OCI-LY7 (cell line): Measurements from ENCODE around the gene SRPK2. TPM values are rescaled to one million over a fixed set of nuclear protein-coding genes. Genes with fewer than 3 reads are reported as not detected.

Experiments used
- BruUV-seq: library from RNA; stranded (reverse); fragments of 400-500 nt; replicated peaks from 2 replicates; lab custom pipeline; 2021; lab: Mats Ljungman, UMichigan
- CTCF ChIA-PET: fragments of 300-600 bp; sonication (Branson Sonifier 250); formaldehyde crosslinking; loops from one replicate; lab custom pipeline; 2022; ENCODE audit warnings: antibody characterized with exemption; ENCODE audit not compliant: unreplicated experiment; lab: Charles Lee
- POLR2A ChIA-PET: fragments of 300-600 bp; sonication (Branson Sonifier 250); formaldehyde crosslinking; loops from one replicate; lab custom pipeline; 2022; ENCODE audit warnings: antibody characterized with exemption; lab: Charles Lee
- DNase-seq: peaks from one replicate; pipeline ENCODE4 v3.0.0-alpha.2; 2015; ENCODE audit warnings: low spot score
- H2AFZ ChIP-seq: fragments of 200-600 bp; sonication (generic), shearing (Covaris generic); 2 replicates; pipeline ENCODE4 v1.6.1; 2014; ENCODE audit warnings: mild to moderate bottlenecking, antibody characterized with exemption, low read length, moderate library complexity
- H3K27ac ChIP-seq: fragments of 200-600 bp; sonication (generic); 2 replicates; pipeline ENCODE4 v1.5.1; 2014; ENCODE audit warnings: mixed run types, low read depth, mild to moderate bottlenecking, moderate library complexity, low read length, inconsistent platforms; ENCODE audit not compliant: poor library complexity, severe bottlenecking
- H3K36me3 ChIP-seq: fragments of 200-600 bp; sonication (generic); 2 replicates; pipeline ENCODE4 v1.6.1; 2014; ENCODE audit warnings: mild to moderate bottlenecking, antibody characterized with exemption, low read length, moderate library complexity, mixed read lengths; ENCODE audit not compliant: insufficient read depth
- H3K4me1 ChIP-seq: fragments of 200-600 bp; sonication (generic); 2 replicates; pipeline ENCODE4 v1.5.1; 2014; ENCODE audit warnings: mild to moderate bottlenecking, low read length; ENCODE audit not compliant: insufficient read depth, poor library complexity, severe bottlenecking
- H3K4me2 ChIP-seq: fragments of 200-600 bp; sonication (generic); 2 replicates; pipeline ENCODE4 v1.6.1; 2014; ENCODE audit warnings: mild to moderate bottlenecking, low read length
- H3K4me3 ChIP-seq: fragments of 200-600 bp; sonication (generic); 2 replicates; pipeline ENCODE4 v1.5.1; 2014; ENCODE audit warnings: mild to moderate bottlenecking, low read depth, low read length; ENCODE audit not compliant: poor library complexity, severe bottlenecking
- H3K79me2 ChIP-seq: fragments of 200-600 bp; sonication (generic); 2 replicates; pipeline ENCODE4 v1.6.1; 2016; ENCODE audit warnings: low read depth, mild to moderate bottlenecking, low read length, moderate library complexity, mixed read lengths; ENCODE audit not compliant: insufficient read depth
- H3K9me2 ChIP-seq: fragments of 200-600 bp; sonication (generic); 2 replicates; pipeline ENCODE4 v1.6.1; 2016; ENCODE audit warnings: mild to moderate bottlenecking, low read length, mixed read lengths; ENCODE audit not compliant: insufficient read depth
- H3K9me3 ChIP-seq: fragments of 200-600 bp; sonication (generic); 2 replicates; pipeline ENCODE4 v1.6.1; 2014; ENCODE audit warnings: mild to moderate bottlenecking, mixed run types, low read length, mixed read lengths
- H4K20me1 ChIP-seq: fragments of 200-600 bp; sonication (generic); 2 replicates; pipeline ENCODE4 v1.6.1; 2014; ENCODE audit warnings: mild to moderate bottlenecking, antibody characterized with exemption, low read length, moderate library complexity, mixed read lengths; ENCODE audit not compliant: insufficient read depth
- CTCF ChIP-seq: fragments of 200-600 bp; sonication (generic); conservative IDR thresholded peaks from 2 replicates; pipeline ENCODE4 v1.5.1; 2014; ENCODE audit warnings: mild to moderate bottlenecking, antibody characterized with exemption, low read length, moderate library complexity, mixed read lengths
- EZH2phosphoT487 ChIP-seq: fragments of 200-600 bp; sonication (generic); IDR thresholded peaks from 2 replicates; pipeline ENCODE4 v1.6.1; 2018; ENCODE audit warnings: low read depth, borderline replicate concordance, mild to moderate bottlenecking, mixed run types, antibody characterized with exemption, low read length, moderate library complexity, mixed read lengths
- intact Hi-C: fragments of 100-400 bp; cut with micrococcal nuclease; formaldehyde crosslinking; loops from one replicate; pipeline ENCODE4 v1.10.0; 2022; ENCODE audit not compliant: unreplicated experiment
- total RNA-seq, 2 experiments: library from RNA; depleted of rRNA in 1 of 2; stranded (reverse); fragments of >200 nt in 1 of 2; shearing (Covaris generic) in 1 of 2; gene quantifications; 2 replicates each; pipeline ENCODE4 v1.2.3, GENCODE V29; 2014 to 2022

The SRPK2 gene
- total RNA-seq, 2 experiments from 2014 or later, result 22.1 to 26.8 TPM

- H4K20me1 ChIP-seq, result 0 out of 2 replicates have a peak, but pooled peaks cover 6% of the 10 kb centered on the region
- POLR2A ChIA-PET, result interaction anchor here (0.6 to 1.2 kb wide), 2 partner anchors 38 to 555 kb away, joined by 3 read pairs; no protein-coding TSS in a partner anchor
Measured at GRCh38 chr7:105213611-105214010, 175.1 kb downstream of the SRPK2 start.

DNA sequence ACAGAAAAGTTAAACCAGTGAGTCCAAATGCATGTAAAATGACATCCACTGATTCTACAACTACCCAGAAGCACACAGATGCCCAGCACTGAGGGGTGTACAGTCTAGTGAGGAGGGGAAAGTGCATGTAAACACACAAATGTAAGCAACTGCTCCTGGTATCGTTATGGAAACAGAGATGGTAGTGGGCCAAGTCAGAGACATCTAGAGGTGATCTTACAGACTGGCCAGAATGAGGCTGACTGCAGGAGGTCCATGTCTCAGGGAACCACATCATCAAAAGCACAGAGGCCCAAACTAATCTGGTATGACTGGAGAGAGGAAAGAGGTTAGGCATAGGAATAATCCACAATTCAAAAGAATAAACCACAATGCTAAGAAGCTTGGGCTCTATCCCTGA is 176.5 kb downstream of the SRPK2 start:
- no peak overlapping the region for H3K4me2 ChIP-seq
- CTCF ChIA-PET, result no interaction called here
- H2AFZ ChIP-seq, result no peak overlapping the region
- BruUV-seq, result no TSS peak
- H3K36me3 ChIP-seq, result no peaks in the 10 kb centered on the region
- no peak overlapping the region for H3K27ac ChIP-seq
- H3K9me3 ChIP-seq, result no peaks in the 10 kb centered on the region
- TF ChIP-seq CTCF (no peak), EZH2phosphoT487 (no peak)
- 0 out of 2 replicates have a peak, but pooled peaks cover 6% of the 10 kb centered on the region for H4K20me1 ChIP-seq
- H3K4me1 ChIP-seq, result no peaks in the 10 kb centered on the region
- no peak for DNase-seq
- POLR2A ChIA-PET, result no interaction called here
- peaks cover 3% of the 10 kb centered on the region; the same call in 1 of the 2 replicates for H3K79me2 ChIP-seq
- intact Hi-C loops, result no loop called here
- H3K9me2 ChIP-seq, result no peaks in the 10 kb centered on the region
- no peak overlapping the region for H3K4me3 ChIP-seq

More at GRCh38 chr7:105213611-105214010, 175.1 kb downstream of the SRPK2 start:
- intact Hi-C loops, result no loop called here
- Histone ChIP-seq H3K27ac (no peak overlapping the region), H3K9me3 (no peaks in the 10 kb centered on the region), H3K9me2 (no peaks in the 10 kb centered on the region), H3K79me2 (no peaks in the 10 kb centered on the region), H3K4me3 (no peak overlapping the region), H3K36me3 (no peaks in the 10 kb centered on the region), H3K4me1 (no peaks in the 10 kb centered on the region), H3K4me2 (no peak overlapping the region), H2AFZ (no peak overlapping the region)
- TF ChIP-seq EZH2phosphoT487 (no peak), CTCF (no peak)
- no TSS peak for BruUV-seq
- DNase-seq, result no peak
- CTCF ChIA-PET, result no interaction called here

DNA sequence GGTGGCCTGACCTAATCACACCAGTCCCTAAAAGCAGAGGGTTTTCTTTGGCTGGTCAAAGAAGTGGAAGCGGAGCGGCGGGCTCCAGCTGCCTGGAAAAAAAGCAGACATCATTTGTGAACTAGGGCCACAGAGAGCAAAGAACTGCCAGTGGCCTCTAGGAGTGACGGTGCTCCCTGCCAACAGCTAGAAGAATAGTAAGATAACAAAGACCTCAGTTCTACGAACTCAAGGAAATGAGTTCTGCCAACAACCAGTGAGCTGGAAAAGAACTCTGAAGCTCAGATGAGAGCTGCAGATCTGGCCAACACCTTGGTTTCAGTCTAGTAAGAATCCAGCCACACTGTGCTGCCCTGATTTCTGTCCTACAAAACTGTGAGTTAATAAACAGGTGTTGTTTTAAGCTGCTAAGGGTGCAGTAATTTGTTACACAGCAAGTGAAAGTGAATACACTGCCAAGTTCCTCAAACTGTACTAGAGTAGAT is 178.0 kb downstream of the SRPK2 start:
- peak; percentile 18 for DNase-seq
- TF ChIP-seq CTCF, result no peak
- TF ChIP-seq EZH2phosphoT487, result no peak
- H3K79me2 ChIP-seq, result peaks cover 6% of the 10 kb centered on the region; the same call in 1 of the 2 replicates
- ChIA-PET CTCF (no interaction called here), POLR2A (interaction anchor here (1.0 kb wide), 1 partner anchor 10 kb away, joined by 3 read pairs; no protein-coding TSS in a partner anchor)
- H3K36me3 ChIP-seq, result no peaks in the 10 kb centered on the region
- H4K20me1 ChIP-seq, result 0 out of 2 replicates have a peak, but pooled peaks cover 5% of the 10 kb centered on the region
- no TSS peak for BruUV-seq
- H3K27ac ChIP-seq, result no peak overlapping the region
- no peak overlapping the region for H3K4me3 ChIP-seq
- no peak overlapping the region for H3K4me2 ChIP-seq
- no peaks in the 10 kb centered on the region for H3K4me1 ChIP-seq
- intact Hi-C loops, result no loop called here
- no peak overlapping the region for H2AFZ ChIP-seq
- no peaks in the 10 kb centered on the region for H3K9me2 ChIP-seq
- no peaks in the 10 kb centered on the region for H3K9me3 ChIP-seq
